GM21360 (cell line): Measurements from ENCODE around the gene ABLIM1.

Experiments used
- ATAC-seq: cut with Tn5 transposase; IDR thresholded peaks from one replicate; pipeline ENCODE4 v1.9.1; 2021; ENCODE audit warnings: mild to moderate bottlenecking, moderate library complexity; ENCODE audit not compliant: unreplicated experiment

ABLIM1 gene

DNA sequence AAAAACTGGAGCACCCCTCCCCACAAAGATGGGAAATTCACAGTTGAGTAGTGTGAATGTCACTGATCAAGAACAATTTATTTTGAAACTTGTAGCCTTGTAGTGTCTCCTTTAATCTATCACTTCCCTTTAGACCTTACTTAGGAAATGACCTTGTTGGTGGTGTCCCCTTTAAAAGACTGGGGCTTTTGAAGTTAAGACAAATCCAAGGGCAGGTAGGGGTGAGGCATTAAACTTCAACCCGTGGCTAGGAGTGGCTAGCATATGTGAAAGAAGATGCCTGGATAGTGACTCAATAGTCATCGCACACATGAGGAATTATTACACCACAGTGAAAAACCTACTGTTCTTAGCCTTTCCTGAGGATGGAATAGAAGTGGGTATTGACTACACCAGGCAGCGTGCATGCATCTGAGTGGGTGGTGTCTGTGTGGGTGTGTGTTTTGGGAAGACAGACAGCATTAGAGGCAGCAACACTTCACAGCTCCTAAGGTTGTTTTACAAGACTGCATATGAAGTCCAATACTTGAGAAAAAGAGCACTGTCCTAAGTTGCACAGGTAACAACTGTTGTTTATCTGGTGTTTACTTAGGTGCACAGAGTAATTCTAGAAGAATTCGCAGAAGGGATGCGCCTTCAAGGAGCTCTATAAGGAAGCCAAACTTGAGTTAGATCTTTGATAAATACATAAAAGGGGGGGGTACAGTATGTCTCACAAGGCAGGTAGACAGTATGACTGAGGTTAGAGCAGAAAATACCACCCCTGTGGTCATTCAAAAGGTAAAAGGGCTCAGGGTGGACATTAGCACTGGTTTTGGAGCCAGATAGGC, 32.9 kb downstream of the ABLIM1 start:
- no peak for ATAC-seq

DNA sequence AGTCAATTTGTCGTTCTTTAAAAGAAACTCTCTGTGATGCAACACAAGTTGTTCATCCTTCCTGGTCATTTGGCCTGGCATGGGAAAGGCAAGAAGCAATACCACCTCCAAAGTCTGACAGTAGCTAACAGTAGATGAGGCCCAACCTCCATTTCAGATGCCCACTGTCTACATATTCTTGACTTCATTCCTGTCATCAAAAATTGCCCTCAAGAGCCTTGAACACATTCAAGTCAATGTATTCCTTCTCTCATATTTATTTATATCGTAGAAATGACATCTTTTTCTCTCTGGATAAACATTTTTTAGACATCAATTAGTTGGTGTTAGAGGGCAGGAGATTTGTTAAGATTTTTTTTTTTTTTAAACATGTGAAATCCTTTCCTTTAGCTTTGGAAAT, 33.7 kb downstream of the ABLIM1 start:
- no peak for ATAC-seq

DNA sequence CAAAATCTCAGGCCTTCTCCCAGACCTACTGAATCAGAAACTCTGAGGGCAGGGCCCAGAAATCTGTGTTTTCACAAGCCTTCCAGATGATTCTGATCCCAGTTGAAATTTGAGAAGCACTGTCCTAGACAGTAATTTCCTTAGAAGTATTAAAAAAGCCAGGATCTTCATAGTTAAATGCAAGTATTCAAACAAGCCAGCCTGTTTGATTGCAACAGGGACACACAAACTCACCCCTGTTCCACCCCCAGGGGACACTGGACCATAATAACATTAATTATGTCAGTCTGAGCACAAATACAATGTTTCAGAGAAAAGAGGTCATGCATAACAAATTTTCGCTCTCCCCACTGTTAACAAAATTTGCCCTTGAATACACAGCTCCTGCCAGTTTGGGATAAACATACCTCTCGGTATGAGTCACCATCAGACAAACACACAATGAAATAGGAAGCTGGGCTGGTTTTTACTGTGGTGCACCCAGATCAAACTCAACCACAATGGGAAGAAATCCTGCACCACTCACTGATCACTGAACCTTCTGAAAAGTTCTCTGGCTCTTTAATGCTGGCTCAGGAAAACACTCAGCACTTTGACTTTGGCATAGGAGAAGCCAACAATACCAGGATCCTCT, 34.3 kb downstream of the ABLIM1 start:
- no peak for ATAC-seq

DNA sequence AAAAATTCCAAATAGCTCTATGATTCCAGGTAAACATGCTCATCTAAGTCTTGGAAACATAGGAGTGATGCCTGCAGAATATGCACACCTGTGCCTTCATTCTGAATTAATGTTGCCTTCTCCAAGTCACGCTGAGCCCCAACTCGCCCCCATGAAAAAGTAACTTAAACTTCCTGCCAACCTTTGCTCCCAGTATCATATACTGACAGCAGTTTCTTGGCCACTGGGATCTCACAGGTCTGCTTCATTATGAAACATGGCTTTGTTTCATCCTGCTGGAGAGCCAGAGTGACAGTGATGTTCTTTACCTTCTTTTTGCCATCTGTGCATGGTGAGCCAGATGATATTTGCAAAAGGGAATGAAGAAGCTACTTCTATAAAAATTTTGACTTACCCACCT, 34.9 kb downstream of the ABLIM1 start:
- no peak for ATAC-seq

DNA sequence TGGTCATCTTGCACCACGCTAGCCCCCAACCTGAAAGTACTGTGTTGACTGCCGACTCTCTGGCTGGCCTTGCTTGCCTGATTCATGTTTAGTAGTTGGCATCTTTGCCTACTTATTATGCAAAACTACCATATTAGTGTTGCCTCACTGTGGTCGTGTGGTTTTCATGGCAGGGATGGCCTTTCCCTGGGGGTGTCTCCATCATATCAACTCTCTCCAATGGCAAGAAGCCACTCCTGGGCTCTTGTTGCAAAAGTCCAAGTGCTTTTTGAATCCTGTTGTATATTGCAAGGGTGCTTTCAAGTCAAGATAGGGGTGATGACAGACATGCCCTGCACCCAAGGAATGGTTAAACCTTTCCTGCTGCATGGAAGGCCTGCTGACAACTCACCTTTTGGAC, 39.4 kb downstream of the ABLIM1 start:
- no peak for ATAC-seq

DNA sequence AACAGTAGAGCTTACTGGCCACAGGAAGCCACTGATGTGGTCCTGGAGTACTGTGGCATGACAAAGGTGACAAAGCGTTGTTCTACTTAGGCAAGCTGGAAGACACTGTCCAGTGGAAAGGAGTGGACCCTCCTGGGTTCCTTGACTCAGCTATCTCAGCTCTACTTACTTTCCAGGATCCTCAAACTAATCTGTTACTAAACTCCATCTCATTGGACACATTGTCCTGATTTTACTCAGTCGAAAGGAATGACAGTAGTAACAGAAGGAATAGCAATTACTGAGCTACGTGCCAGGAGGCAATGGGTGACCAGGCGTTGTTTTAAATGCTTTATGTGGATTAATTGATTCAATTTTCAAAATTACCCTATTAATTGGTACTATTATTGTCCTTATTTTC, 41.6 kb downstream of the ABLIM1 start:
- no peak for ATAC-seq

DNA sequence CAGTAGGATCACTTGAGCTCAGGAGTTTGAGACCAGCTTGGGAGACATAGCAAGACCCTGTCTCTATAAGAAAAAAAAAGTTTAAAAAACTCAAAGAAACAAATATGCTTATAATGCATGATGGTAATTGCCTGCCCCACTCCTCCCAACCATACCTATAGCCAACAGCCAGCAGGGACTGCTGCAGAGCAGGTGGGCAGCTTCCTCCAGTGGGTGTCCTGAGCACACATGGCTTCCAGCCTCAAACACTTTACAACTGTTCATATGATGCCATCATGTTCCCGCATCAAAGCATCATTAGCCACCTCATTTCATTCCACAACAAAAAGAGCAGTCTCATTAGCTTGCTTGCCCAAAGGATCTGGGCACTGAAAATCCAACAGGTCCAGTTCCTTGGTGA, 42.0 kb downstream of the ABLIM1 start:
- ATAC-seq: no peak

DNA sequence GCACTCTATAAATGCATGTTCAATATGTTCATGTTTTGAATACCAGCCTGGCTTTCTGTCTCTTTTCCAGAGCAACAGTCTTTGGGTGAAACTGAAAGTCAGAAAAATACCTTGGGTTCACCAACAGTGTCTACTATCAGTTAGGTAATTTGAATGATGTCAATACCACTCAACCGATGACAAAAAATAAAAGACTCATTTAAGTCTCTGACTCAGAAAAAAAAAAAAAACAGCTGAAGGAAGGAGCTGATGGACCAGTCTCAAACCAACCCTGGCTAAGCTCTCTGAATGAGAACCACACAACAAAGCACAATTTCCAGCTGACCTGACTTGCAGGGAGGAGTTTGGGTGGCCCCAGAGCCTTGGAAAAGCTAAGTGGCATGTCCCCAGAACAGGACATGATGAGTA, 42.5 kb downstream of the ABLIM1 start:
- ATAC-seq: peak; percentile 93

DNA sequence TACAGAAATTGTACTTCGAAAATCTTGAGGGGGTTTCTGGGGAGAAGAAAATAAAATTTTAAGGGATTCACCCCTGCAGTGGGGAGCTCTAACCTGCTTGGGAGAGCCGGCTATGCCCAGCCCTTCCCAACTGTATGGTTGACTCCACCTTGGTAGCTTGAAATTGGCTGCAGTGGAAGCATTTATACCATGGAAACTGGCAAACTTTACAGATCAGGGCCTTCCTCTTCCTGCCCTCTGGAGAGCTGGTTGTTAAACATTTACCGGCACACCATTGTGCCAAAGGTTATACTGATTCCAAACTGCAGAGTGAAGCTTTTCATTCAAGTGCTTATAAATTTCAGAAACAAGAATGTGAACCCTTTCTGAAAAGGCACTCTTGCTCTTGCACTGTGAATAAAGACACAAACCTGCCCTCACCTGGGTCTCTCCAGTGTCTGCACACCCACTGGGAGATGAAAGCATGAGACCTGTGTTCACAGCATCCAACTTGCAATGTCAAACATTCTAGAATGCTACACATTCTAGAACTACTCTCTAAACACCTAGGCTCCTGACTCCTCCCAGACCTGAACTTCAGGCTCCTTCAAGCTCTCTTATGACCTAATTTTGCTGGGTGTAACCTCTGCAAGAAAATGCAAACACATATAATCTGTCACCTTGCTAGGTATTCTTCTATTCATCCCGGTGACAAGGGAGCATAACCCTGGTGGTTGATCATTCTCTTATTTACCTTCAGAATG, 44.7 kb downstream of the ABLIM1 start:
- ATAC-seq: no peak

DNA sequence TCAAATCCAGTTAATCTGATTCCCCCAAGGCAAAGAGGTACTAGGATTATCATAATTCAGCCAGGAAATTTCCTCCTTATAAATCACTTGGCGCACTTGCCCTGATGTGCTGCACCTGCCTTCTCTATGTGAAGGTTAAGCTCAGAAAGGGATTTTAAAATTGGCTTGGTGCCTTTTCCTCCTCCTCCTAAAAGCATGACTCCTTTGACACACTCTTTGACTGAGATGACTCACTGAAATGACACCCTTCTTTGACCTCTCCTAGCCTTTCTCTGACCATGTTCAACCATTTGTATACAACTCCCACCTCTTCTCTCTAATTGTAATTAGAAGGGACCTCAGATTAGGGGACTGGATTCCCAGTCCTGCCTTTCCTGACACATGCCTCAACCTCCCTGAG, 46.5 kb downstream of the ABLIM1 start:
- no peak for ATAC-seq

DNA sequence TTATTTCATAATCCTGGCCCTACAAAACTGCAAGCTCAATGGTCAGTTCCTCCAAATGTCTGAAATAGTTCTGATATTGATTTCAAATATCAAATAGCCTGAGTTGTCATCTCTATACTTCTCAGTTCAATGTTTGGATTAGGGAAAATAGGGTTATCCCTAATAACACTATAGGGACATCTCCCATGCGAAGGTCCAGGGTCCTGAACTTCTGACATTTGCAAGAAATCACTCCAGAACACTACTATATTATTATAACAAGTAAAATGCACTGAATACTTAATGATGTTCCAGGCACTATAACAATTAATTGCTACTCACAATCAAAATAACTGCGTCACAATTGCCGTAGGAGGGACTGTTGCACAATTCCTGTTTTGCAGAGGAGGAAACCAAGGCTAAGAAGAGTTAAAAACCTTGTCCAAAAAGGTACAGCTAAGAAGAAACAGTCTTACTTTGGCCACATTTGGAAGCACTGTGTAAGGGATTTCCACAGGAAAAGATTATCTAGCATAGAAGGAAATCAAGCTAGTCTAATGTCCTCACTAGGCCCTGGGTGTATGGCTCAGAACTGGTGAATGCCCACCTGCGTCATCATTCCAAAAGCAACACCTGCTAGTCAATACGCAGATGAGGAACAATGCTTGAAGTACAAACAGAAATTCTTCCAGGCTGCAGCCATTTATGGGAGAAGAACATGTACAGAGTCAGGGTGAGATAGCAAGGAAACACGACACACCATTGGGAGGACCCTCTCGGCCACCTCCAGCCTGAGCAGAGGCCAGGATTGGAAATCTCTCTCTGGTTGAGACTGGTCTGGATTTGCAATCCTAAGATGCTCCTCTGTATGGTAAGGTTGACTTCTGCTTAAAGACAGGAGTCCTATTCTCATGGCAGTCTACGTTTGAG, 48.3 kb downstream of the ABLIM1 start:
- no peak for ATAC-seq

DNA sequence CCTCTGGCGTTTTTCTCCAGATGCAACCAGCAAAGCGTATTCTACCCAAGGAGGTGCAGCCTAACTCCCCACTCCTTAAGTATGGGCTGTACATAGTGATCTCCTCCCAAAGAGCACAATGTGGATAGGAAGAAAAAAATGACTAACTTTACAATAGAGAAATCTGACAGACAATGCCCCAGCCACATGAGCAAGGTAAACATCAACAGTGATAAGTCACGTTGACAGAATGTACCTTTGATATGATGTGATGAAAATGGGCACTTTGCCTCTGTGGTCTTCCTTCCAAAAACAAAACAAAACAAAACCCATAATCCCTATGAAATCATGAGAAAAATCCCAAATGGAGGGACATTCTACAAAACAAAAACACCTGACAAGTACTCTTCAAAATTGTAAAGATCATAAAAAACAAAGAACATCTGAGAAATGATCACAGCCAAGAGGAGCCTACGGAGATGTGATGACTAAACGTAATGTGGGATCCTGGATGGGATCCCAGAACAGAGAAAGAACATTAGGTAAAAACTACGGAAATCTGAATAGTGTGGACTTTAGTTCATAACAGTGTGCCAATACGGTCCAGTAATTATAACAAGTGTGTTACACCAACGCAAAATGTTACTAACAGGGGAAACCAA, 50.6 kb downstream of the ABLIM1 start:
- no peak for ATAC-seq

DNA sequence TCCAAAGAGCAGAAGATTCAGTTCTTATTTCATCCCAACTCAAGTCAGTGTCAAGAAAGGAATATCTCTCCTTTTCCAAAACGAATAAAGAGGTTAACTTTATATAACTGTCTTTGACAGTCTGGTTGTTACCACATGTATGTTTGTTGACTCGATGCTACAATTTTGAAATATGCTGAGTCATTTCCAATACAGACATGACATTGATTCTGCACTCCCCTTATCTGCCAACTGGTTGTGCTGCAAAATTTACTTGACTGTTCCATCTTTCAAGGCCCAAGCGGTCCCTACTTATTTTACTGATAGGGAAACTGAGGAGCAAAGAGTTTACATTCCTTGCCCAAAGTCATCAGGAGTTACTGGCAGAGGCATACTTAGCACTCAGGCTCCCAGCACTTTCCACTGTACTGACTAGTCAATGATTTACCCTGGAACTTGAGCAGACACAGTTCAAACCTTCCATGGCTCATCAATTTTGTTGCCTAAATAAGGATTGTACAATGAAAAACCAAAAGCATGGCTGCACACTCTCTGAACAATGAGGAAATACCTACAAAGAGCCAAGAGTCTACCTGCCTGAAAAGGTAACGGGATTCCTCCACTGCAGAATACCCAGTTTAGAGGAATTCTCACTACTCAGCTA, 52.8 kb downstream of the ABLIM1 start:
- no peak for ATAC-seq

DNA sequence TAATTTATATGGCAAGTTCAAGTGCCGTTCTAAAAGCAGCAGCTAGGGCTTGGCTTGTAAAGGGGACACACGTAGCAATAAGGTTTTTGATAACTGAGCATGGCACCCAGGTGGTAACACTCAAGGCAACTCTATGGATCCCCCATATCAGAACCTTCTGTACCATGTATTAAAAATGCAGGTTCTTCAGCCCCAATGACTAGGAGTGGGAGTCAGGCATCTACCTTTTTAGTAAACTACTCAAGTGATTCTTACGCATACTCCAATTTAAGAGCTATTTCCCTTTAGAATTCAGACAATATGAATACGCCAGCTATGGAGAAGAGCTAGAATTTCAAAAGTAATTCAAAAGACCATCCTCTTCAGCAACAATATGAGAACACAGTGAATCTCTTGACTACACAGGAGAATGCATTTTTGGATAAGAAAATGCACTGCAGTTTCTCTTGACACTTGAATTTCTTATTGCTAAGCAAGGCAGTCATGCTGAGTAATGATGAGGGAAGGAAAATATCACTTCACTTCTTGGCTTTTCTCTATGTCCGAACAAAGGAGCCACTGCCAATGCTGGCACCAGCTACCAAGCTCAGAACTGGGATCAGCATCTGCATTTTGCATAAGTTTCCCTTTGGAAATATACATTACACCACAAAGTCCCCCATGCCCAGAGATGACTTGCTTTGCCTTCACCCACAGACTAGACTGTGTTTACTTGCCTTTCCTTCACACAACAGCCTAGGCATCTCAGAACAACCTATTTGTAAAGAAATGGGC, 53.5 kb downstream of the ABLIM1 start:
- no peak for ATAC-seq

DNA sequence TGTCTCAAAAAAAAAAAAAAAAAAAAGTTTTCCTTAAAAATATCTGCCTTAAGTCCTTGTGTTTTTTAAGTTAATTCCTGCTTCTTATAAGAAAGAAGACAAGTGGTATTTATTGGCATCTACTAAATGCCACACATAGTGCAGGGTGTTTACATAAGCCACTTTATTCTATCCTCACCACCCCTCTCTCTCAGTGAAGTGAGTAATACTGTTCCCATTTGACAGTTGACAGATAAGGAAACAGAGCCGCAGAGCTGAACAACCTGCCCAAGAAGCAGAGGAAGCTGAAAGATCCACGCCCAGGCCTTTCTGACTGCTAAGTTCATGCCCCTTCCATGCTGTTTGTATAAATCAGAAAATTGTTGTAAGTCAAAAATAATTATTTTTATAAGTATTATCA, 54.1 kb downstream of the ABLIM1 start:
- no peak for ATAC-seq

DNA sequence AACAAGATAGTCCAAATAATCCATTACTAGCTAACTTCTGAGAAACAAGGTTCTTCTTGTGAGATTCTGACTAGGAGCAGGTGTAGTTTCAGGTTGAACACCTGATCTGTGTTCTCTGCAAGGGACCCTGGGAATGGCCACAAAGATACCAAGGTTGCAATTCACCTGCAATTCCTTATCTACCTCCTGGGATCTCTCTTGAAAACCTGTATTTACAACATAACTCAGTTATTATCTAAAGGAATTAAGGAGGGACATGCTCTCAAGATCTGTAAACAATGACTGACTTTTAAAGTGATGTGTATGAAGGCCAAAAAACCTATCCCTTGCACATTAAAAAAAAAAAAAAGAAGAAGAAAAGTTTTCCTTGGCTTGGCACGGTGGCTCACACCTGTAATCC, 54.8 kb downstream of the ABLIM1 start:
- no peak for ATAC-seq

DNA sequence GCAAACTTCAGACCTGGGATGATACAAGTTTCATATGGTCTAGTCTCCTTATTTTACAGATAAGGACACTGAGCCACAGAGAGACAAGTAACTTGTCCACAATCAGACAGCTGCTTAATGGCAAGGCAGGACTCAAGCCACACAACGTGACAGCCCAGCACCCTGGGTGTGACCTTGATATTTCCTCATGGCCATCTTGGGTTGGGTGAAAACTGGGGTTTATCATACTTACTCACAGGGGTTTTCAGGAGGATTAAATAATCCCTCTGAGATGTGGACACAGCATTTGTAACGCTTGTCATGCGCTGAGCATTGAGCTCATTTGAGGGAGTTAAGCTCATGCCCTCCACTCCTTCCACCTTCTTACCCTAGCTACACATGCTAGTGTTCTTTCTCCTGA, 58.0 kb downstream of the ABLIM1 start:
- ATAC-seq: no peak

DNA sequence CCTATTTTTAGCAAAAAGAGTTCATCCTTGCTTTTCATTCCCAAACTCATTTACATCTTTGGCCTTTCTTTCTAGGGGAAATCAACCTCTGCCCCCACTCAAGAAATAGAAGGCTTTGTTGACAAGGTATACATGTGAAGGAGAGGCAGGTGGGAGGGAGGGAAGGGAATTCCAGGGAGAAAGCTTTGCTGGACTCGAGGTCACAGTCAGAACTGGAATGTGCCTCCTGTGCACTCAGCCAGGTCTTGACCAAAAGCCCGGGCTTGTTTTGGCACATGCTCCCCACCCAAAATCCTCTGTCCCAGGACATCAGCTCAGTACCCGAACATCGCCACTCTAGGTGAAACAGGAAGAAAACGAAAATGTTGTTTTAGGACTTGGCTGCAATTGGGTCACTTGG, 61.3 kb downstream of the ABLIM1 start:
- ATAC-seq: no peak

DNA sequence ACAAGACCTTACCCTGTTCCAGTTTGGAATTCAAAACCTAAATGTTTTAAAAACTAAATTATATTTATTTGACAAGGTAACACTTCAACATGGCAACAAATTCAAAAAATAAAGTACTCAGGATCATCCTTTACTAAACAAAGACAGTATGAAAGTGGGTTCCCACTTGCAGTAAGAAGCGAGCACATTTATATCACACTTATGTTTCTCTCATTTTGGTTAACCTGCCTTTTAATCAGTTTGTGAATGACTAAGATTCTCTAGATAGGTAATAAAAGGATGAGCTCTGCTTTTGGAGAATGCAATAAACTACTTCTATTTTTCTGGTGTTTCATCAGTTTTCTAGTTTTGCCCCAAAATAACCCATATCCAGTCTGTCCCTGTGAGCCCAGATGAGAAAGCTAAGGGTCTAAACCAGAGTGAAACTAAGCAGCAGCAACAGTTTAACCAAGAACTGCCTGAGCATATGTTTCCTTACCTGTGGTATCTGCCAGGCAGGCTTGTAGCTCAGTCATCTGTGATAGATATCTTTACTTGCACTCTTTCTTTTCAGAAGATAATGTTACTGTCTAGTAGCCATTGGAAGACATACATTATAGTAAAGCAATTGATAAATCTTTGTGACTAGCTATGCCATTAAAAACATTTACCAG, 64.1 kb downstream of the ABLIM1 start:
- ATAC-seq: no peak
